Inflammatory macrophage treated with lipopolysaccharide for 4 hours (primary cell): Measurements from ENCODE around the gene EFCAB7.

Experiments
- DNase-seq: peaks from one replicate; pipeline ENCODE4 v3.0.0-alpha.2; 2020

EFCAB7 gene, protein sequence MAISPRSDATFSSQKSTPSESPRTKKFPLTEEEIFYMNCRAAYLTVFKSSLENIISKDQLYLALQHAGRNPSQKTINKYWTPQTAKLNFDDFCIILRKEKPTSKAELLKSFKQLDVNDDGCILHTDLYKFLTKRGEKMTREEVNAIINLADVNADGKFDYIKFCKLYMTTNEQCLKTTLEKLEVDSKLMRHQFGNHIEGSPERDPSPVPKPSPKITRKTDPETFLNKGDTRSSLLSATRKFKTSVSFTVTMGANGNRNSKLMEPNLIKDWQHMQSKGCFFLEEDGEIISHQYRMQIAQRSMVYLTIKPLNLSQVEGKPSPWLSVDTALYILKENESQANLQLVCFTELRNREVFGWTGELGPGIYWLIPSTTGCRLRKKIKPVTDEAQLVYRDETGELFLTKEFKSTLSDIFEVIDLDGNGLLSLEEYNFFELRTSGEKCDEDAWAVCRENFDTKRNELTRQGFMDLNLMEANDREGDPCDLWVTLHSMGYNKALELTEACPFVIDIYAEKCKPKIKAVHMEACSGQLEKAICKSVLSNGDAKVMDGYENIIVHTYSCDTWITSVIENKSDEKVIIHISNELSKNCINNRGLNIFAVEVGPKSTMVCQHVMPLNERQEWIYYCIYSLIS

DNA sequence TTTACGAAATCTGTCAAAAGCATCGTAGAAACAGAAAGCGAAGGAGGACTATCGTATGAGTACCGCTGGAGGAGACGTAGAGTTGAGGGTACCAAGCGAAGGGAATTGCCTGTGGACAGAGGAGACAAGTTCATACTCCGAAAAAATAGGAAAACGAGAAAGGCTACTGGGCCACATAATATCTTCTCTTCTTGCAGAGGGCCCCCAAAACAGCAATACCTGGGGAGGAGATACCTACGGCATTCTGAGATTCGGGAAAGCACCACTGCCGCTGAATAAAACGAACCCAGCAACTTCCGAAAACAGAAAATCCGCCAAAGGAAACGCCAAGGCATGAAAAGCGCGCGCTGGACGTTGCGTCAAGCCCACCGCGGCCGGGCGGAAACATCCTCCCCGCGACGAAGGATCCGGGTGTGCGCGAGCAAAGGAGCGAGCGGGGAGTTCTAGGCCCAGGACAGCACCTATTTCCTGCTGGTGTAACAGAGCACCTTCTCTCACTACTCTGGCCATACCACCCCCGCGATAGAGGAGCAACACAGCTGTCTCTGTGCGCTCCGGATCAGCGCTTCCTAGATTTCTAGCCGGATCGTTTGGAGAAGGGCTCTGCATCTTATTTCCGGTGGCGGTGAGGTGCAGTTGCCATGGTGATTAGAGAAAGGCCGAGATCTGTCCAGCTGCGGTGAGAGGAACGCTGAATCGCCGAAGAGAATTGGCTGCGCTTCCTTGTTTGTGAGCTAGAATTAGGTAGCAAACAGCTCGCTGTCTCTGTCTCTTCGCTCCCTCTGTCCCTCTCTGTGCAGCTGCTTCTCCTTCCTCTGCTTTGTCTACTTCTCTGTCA is at the start of gene EFCAB7, which contains the start of gene ITGB3BP:
TSS of gene EFCAB7 (plus strand) at position 635 of the 838 bp plus-strand sequence. CDS start 2,048 bp downstream, outside the sequence.
TSS of gene ITGB3BP (minus strand) at position 335 of the 838 bp plus-strand sequence. CDS start at position 243, 92 bp downstream.
- DNase-seq: peak; percentile 86

DNA sequence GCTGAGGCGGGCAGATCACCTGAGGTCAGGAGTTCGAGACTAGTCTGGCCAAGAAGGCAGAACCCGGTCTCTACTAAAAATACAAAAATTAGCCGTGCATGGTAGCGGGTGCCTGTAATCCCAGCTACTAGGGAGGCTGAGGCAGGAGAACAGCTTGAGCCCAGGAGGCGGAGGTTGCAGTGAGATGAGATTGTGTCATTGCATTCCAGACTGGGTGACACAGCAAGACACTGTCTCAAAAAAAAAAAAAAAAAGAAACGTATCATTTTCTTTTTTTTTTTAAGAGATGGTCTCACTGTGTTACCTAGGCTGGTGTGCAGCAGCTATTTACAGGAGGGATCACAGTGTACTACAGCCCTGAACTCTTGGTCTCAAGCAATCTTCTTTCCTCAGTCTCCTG is 47.6 kb upstream of the EFCAB7 start:
- no peak for DNase-seq

DNA sequence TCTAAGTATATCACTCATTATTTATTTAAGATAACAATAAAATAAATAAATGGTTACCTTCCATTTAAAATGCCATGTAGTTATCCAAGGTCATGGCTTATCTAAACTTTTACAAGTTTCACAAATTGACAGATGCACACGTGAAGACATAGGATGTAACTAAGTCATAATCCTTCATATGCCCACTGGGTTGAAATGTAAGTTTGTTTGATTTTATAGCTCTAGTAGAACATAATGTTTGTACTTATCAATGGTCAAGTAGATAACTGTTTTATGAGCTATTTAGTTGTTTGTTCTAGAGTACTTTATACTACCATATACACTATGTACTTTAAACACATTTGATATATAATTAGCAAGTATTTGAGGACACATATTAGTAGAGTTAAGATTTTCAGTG is 43.3 kb upstream of the EFCAB7 start:
- no peak for DNase-seq

DNA sequence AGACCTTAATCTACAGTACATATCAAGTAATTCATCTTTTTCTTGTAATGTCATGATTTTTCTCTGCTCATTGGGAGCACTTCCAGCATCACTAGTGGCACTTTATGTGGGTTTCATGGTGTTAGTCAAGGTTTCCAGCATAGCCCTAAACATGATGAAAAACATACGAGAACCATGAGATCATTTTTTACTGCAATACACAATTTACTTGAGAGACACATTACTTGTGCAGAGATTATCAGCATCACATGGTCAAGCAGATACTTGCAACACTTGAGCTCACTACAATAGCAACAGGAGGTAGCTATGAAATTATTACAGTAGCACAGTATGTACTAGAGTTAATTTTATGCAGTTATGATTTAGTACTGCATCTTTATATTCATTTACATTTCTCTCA is 36.7 kb upstream of the EFCAB7 start:
- no peak for DNase-seq

DNA sequence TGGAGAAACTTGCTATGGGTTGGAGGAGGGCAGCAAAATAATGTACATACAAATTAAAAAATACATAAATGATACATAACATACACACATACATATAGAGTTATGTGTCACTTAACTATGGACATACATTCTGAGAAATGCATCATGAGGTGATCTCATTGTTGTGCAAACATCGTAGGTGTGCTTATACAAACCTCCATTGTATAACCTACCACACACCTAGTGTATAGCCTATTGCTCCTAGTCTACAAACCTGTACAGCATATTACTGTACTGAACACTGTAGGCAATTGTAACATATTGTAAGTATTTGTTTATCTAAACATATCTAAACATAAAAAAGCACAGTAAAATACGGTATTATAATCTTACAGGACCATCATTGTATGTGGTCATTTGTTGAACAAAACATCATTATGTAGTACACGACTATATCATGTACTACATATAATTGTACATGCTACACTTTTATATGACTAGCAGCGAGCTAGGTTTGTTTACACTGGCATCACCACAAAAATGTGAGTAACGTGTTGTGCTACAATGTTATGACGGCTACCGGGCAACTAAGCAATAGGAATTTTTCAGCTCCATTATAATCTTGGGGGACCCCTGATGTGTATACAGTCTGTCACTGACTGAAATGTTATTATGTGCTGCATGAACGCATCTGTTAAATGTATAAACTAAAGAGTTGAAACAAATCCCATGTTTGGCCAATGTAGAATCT is 35.8 kb upstream of the EFCAB7 start:
- no peak for DNase-seq

DNA sequence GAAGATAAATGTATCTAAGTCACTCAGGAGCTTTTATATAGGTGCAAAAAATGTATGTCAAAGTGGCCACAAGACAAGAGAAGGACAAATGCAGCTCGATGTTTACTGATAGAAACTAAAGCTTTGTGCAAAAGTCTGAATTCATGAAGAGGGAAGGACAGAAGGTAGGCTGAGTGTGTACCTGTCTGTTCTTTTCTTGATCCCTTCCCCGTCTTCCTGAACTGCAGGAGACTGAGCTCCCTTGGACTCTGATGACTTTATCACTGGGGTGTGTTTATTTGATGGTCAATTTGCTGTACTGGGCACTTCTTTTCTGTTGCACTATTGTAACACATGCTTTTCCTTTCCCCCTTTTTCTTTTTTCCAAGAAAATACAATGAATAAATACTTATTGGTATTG is 25.7 kb upstream of the EFCAB7 start:
- DNase-seq: no peak

DNA sequence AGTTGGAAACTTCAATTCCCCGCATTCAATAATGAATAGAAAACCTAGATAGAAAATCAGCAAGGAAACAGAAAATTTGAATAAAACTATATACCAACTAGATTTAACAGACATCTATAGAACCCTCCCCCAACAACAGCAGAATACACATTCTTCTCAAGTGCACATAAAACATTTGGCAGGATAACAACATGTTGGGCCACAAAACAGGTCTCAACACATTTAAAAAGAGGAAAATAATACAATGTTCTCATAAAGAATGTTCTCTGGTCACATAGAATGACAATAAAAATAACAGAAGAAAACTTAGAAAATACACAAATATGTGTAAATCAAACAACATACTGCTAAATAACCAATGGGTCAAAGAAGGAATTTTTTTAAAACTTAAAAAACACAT is 25.2 kb upstream of the EFCAB7 start:
- no peak for DNase-seq

DNA sequence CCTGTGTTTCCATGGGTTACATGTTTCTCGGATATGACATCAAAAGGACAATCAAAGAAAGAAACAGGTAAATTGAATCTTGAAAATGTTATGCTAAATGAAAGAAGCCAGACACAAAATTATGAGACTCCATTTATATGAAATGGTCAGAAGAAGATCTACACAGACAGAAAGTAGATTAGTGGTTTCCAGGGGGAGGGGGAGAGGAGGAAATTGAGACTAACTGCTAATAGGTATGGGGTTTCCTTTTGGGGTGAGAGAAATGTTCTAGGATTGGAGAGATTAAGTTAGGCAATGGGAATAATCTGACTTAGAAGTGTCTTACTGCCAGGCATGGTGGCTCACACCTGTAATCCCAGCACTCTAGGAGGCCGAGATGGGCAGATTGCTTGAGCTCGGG is 22.1 kb upstream of the EFCAB7 start:
- DNase-seq: no peak

DNA sequence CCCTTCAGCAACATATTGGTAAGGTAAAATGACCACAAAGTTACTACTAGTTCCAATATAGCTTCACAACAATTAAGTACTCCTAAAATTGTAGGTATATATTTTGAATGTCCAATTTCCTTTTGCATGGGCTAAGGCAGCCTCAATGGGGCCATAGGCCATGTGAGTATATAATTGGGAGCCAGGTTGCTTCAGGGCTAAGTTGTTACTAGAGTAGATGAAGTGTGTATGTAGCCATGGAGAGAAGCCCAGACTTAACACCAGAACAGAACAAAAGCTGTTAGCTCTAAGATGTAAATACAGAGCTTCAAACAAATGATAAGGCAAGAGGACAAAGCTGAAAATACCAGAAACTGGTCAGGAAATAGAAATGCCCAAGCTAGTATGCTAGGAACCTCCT is 16.5 kb upstream of the EFCAB7 start:
- DNase-seq: no peak

DNA sequence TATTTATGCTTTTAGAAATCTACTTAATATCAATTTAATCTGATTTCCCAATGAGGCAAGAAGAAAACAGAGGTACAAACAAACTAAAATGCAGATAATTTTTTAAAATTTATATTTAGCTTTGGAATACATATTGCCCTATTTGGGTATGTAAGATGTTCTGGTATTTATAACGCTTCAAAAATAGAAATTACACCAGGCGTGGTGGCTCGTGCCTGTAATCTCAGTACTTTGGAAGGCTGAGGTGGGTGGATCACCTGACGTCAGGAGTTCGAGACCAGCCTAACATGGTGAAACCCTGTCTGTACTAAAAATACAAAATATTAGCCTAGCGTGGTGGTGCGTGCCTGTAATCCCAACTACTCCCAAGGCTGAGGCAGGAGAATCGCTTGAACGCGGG is 13.6 kb upstream of the EFCAB7 start:
- DNase-seq: no peak

DNA sequence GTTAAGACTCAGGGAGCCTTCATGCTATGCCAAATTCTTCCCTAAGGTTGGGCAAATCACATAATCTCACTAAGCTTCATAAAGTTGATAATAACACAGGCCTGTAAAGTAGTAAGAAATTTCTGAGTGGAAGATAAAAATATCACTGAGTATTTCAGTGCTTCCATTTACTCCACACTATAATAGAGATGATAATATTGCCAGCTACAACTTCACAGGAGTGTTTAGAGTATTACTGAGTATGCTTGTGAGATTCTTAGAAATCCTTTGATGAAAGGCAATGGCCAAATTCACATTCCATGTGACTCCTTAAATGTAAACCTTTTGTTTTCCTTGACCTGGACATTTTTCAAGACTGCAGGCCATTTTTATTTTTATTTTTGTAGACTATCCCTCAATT is 10.7 kb upstream of the EFCAB7 start:
- DNase-seq: no peak

DNA sequence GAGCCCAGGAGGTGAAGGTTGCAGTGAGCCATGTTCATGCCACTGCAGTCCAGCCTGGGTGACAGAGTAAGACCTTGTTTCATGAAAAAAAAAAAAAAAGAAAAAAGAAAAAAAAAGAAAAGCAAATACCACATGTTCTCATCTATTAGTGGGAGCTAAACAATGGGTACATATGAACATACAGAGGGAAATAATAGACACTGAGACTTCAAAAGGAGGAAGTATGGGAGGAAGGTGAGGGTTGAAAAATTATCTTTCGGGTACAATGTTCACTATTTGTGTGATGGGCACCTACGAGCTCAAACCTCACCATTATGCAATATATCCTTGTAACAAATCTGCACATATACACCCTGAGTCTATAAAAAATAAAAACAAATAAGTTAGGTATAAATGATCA is 6.7 kb upstream of the EFCAB7 start:
- no peak for DNase-seq

DNA sequence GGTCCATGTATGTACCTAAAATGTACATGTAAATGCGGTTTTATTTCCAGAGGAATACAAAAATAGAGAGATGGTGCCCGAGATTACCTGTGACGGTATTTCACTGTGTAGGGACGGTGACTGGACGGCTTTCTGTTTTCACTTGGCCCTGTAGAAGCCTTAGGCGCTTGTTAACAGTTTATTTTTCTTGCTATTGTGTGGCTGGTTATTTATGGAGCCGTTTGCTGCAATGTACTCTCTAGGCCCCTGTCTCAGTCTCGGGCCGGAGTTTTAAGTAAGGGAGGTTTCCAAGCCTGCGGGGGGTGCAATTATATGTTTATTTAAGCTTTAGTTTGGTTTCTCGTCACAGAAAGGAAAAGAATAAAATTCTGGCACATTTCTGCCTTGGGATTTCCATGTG is 413 bp downstream of the EFCAB7 start:
- no peak for DNase-seq

DNA sequence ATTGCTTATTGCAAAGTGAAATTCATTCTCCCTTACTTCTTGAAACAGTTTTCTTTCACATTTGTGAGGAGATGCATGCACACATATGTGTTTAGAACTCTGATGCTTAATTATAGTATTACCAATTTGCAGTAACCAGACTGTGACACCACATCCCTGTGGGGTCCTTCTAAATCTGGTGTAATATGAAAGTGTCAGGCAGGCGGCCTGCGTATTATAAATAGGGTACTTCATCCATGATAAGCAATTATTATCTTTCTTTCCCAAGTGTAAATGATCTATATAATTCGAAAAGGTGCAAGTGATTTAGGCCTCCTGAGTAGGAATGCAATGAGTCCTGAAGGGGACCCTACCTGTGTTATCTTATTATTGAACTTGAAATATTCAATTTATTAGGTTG is 876 bp downstream of the EFCAB7 start:
- DNase-seq: no peak

DNA sequence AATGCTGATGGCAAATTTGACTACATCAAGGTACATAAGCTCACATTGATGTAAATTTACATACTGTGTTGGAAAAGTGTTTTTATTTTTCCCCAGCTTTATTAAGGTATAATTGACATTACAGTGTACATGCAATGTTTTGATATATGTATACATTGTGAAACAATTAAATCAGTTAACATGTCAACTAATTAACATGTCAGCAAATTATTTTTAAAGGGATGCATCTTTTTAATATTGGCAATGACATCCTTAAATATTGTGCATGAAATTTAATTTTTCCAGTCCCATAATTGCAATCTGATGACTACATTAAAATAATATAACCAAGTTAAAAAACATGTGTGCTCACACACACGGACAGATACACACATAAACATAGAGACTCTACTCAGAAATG is 9.4 kb downstream of the EFCAB7 start:
- no peak for DNase-seq

DNA sequence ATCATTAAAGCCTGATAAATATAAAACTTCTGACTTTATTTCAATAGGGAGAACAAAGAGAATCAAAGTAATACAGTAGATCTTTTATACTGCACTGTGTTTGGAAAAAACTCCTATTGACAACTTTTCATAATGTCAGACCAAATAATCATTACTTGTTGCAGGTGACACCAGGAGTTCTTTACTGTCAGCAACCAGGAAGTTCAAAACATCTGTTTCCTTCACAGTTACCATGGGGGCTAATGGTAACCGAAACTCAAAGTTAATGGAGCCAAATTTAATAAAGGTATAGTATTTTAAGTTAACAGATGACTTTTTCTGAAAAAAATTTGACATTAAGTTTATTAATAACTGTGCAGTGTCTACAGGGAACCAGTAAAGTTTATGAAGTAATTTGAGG is 10.6 kb downstream of the EFCAB7 start:
- DNase-seq: no peak

DNA sequence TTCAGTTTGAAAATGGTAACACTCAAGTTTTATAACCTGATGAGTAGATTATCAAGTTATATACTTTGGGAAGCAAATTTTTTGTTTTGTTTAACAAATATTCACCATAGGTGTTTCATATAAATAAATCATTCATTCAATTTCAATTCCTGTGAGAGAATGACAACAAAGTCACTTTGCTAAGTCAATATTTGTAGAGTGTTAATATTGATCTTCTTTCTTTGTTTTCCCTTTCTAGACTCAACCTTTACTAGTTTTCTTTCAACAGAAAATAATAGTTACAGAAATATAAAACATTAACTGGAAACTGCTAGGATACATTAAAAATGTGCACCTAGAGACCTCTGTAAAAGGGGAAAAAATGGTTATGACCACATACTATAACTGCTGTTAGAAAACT is 11.1 kb downstream of the EFCAB7 start:
- DNase-seq: no peak

DNA sequence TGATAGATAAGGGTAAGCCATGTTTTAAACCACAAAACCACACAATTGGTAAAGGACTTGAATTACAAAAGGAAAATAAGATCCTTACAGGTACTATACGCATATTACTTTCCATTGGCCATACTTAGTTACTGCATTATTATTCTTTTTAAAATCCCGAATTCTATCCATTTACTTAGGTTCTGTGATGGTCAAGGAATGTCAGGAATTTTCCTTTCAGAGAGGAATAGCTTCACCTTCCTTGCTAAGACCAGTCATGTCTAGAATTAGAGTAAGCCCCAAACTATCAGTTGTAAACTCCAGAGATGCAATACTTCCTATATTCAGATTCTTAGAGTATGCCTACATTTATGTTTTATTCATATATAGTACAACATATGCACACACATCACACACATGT is 13.7 kb downstream of the EFCAB7 start:
- no peak for DNase-seq

DNA sequence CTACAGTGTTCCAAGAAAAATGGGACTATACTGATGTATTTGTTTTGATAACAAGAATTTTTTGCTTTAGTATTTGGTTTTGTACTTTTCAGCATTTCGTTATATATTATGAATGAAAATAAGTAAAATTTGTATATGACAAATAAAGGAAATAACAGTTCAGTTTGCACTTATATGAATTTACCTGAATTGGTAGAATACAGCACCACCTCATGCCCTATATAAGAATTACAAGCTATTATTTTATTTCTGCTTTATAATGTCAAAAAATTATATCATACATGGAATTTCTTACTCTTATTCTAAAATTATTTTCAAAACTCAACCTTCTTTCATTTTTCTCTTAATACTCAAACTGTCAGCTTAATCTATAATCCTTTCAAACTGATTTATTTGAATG is 14.6 kb downstream of the EFCAB7 start:
- peak; percentile 39 for DNase-seq

DNA sequence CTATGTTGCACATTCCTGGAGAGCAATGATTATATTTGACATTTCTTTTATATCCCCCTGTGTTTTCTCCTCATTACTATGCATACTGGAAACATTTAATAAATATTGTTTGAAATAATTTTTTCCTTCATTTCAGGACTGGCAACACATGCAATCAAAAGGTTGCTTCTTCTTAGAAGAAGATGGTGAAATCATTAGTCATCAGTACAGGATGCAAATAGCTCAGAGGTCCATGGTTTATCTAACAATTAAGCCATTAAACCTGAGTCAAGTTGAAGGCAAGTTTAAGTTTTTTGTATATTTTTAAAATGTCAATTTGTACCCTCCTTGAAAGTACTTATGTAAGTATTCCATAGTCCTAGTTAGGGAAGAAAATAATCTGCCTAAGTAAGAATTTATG is 22.5 kb downstream of the EFCAB7 start:
- DNase-seq: peak; percentile 21

DNA sequence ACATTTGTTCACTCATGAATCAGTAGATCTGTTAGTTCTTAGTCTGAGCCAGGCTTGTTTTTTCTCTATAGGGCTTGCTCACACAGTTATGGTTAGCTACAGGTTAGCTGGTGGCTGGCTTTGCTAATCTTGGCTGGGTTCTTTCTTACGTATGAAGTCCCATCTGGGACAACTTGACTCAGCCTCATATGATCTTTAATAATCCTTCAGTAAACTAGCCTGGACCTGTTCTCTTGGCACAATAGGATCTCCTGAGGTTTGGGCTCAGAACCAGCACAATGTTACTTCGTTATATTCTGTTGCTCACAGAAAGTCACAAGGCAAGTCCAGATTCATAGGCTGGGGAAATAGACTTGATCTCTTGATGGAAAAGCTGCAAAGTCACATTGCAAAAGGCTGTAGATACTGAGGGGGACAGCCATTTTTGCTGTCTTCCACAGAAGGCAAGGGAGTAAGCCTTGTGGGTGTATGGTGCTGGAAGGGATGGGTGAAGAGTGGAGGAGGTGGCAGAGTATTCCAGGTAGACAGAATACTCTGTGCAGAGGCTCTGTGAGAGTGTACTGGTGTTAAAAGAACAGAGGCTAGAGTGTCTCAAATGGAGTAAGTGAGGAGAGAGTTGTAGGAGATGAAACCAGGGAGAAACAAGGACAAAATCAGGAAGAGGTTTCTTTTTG is 24.4 kb downstream of the EFCAB7 start:
- DNase-seq: no peak

DNA sequence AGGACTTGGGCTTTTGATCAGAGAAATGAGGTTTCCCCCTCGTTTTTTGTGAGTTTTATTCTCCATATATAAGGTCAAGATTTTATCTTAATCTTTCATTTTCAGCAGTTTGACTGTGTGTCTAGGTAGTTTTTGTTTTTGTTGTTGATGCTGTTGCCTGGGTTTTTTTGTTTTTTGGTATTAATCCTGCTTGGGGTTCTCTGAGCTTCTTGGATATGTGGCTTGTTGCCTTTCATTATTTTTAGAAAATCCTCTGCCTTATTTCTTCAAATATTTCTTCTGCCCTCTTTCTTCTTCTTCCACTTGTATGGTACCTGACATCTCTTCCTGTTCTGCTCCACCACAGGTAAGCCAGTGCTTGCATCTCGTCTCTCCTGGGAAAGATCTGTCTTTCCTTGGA is 25.0 kb downstream of the EFCAB7 start:
- DNase-seq: no peak
